ENCODE measurements around the gene CACNG3.
A peak's percentile ranks its signal among the peaks of the same experiment; 100 is the strongest.

The CACNG3 gene

DNA sequence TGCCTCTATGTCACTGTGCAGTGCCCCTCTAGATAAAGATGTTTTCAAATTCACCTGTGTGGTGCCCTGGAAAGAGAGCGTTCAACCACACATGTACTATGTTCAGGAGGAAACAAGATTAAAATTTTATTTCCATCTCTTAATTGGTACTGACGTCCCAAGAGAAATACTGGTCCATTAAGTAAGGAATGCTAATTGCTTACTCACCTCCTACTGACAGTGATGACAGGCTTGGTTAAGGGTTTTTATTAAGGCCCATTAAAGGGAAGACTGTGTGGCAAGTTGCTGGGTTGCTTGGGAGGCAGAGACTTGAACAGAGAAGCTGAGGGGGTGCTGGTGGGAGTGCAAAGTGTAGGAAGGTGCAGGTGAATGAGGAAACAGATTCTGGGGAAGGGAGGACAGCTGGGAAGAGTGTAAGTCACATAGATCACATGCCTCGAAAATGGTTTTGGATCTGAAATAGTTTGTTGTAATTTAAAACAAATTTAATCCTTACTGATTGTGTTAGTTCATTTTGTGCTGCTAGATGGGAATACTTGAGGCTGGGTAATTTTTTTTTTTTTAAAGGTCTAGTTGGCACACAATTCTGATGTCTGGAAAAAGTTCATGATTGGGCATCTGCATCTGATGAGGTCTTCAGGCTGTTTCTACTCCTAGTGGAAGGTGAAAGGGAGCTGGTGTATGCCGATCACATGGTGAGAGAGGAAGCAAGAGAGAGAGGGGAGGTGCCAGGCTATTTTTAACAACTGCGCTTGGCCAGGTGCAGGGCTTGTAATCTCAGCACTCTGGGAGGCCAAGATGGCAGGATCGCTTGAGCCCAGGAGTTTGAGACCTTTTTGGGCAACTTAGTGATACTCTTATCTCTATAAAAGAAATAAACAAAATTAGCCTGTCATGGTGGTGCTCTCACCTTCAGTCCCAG lies 140.5 kb downstream of the CACNG3 start:
- no peak for TF ChIP-seq CTCF (conservative IDR thresholded peaks at IDR 0.05)
- no peak for TF ChIP-seq ZFX (IDR thresholded peaks at IDR 0.05)
- no peak overlapping the region for H3K27ac ChIP-seq

- TF ChIP-seq CTCF (conservative IDR thresholded peaks at IDR 0.05): peak; percentile 46
- TF ChIP-seq ZFX (IDR thresholded peaks at IDR 0.05): no peak
- H3K27ac ChIP-seq: no peak overlapping the region
Measured at GRCh38 chr16:24409045-24409444, 152.9 kb downstream of the CACNG3 start.

All from C4-2B (cell line).